HTR-8/SVneo (cell line): Measurements from ENCODE around the gene XDH.

ENCODE experiments used
- DNase-seq: peaks from one replicate; pipeline ENCODE4 v3.0.0; 2011; ENCODE audit warnings: low spot score, mixed read lengths; ENCODE audit not compliant: insufficient read length
- FAIRE-seq: peaks from 2 replicates; lab custom pipeline; 2011; peaks lifted over from hg19 to GRCh38; lab: Jason Lieb, UNC

Gene XDH

GRCh38 chr2:31404827-31405226 is 9.7 kb downstream of the XDH start:
- no peak for FAIRE-seq
- DNase-seq, result no peak

- DNase-seq, result no peak
- no peak for FAIRE-seq
These were observed 10.2 kb downstream of the XDH start for GRCh38 chr2:31404302-31404701.

DNA sequence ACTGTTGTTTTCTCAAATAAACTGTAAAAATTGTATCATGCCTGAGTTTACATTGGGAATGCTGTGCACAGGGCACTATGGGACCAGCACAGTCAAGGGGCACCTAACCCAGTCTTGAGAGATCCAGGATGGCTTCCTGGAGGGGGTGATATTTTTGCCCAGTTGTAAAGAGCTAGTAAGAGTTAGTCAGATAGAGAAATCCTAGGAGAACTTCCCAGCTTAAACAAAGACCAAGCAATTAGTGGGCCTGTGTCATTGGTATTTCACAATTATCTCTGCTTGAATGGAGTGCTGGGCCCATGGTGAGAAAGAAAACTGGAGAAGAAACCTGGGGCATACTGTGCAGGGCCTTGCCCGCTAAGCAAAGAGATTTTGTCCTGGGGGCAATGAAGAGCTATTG is 12.2 kb downstream of the XDH start:
- FAIRE-seq, result no peak
- DNase-seq, result no peak

DNA sequence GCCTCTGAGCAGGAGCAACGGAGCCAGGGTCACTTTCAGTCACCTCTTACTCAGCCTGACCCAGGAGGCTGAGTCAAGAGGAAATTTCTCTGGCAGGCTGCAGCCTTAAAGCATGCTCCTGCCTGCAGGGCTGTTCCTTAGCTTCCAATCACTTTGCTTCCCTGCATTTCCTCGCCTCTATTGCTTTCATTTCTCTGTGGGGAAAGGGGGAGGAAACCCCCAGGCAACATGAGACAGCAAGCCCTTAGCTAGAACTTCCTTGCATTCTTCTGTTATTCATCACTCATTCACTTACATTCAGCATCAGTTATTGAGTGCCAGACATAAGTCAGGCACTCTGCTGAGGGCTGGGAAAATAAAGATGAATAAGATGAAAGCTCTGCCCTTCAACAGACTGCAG is 13.0 kb downstream of the XDH start:
- DNase-seq (peak; percentile 73), FAIRE-seq (peak; percentile 94)

DNA sequence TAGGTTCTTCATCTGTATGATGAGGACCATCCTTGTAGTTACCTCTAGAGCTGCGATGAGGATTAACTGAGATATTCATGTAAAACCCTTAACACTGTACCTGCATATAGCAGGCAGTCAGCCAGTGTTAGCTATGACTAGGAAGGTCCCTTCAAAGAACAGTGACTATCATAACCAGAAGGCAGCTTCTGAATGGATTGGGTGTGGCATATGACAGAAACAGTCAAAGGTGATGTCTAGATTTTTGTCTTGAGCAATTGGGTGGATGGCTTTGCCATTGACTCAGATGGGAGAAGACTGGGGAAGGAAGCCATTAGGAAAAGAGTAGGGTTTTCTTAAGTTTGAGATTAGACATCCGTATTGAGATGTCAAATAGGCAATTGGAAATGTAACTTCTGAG is 15.7 kb downstream of the XDH start:
- DNase-seq (no peak), FAIRE-seq (no peak)

DNA sequence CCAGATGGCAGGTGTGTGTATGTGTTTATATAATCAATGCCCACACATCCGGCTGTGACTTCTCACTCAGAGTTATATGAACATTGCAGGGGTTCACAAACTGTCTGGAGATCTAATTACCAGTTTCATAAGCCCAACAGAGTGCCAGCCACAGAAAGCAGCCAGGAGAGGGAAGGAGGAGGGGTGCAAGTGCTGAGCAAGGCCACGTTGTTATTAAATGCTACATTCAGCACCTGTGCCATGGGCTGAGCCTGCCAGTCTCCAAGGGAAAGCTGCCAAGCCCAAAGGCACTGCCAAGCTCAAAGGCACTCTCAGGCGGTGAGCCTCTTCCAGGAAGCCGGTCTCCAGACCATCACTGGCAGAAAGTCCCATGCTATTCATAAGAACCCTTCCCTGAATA is 17.4 kb downstream of the XDH start:
- FAIRE-seq (no peak), DNase-seq (no peak)

DNA sequence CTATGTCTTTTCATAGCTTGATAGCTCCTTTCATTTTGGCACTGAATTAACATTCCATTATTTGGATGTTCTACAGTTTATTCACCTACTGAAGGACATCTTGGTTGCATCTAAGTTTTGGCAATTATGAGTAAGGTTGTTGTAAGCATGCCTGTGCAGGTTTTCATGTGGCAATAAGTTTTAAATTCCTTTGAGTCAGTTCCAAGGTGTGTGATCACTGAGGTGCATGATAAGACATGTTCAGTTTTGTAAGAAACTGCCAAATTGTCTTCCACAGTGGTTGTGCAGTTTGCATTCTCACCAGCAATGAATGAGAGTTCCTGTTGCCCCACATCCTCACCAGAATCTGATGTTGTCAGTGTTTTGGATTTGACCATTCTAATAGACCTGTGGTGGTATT is 24.2 kb downstream of the XDH start:
- no peak for FAIRE-seq
- no peak for DNase-seq

DNA sequence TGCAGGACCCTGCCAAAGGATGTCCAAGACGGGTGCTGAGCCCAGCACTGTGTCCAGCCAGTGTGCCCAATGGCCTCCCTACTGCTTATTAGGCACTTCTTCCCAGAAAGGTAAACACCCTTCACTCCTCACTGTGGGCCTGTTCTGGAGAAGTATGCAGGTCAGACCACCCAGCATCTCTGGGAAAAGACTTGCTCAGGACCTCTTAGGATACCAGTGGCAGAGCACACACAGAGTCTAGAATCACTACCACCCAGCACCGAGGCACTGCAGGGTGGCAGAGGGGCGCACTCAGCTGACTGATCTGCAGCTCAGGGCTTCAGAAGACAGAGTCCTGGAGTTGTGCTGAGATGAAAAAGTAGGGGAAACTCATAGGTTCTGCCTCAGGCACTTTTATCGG is 25.8 kb downstream of the XDH start:
- FAIRE-seq (no peak), DNase-seq (no peak)

GRCh38 chr2:31387850-31388249 is 26.7 kb downstream of the XDH start:
- DNase-seq (no peak), FAIRE-seq (no peak)

- no peak for FAIRE-seq
- DNase-seq, result no peak
These were observed 27.9 kb downstream of the XDH start for GRCh38 chr2:31386648-31387047.

DNA sequence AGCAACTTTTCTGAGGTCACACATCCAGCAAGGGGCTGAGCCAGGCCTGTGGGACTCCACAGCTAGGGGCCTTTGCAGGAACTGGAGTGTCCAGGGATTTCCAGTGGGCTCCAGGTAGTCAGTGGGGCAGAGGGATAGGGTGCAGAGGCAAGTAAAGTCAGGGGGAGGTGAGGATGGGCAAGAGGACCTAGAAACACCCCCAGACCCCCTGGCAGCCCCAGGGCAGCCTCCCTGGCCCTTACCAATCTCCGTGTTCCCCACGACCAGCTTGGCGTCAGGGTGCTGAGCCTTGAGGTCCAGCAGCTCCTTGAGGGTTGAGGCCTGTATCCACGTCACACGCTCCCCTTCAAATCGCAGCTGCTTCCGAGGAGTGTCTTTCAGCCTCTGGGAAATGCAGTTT is 28.4 kb downstream of the XDH start:
- DNase-seq (no peak), FAIRE-seq (no peak)

DNA sequence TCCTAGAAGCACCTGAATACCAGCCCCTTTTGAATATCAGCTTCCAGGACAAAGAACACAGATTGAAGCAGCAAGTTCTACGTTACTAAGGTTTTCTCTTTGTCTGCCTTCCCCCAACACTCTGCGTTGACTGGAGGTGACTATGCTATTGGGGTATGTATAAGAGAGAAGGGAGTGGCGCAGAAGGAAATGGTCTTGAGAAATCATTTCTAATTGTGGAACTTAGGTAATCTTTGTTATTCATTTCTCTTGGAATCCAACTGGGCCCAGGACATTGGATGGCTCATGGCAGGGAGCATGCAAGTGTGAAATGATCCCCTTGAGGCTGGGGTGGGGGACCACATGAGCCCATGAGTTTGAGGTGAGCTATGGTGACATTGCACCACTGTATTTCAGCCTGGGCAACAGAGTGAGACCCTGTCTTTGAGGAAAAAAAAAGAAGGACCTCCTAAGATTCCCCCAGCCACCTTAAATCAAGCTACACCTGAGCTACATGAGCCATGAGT is 29.7 kb downstream of the XDH start:
- DNase-seq (peak; percentile 46), FAIRE-seq (peak; percentile 68)

DNA sequence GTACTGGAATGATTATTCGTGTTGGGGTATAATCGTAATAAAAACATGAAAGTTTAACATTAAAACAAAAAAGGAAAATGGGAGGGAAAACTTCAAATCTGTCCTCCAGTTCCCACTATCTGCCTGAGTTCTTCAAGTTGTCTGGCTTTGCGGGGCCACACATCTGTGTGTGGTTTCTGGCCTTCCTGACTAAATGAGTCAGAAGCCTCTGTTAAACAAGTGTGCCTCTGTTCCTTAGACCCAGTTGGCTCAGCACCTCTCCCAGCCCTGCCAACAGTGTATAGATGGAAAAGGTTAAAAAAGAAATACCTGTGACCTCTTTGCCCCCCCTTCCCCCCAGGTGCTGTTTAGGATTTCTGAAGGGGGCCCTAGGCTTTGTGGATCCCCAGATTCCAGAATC is 30.2 kb downstream of the XDH start:
- peak; percentile 50 for DNase-seq
- FAIRE-seq, result peak; percentile 38

GRCh38 chr2:31383471-31384153 is 30.9 kb downstream of the XDH start:
- FAIRE-seq (no peak), DNase-seq (no peak)

DNA sequence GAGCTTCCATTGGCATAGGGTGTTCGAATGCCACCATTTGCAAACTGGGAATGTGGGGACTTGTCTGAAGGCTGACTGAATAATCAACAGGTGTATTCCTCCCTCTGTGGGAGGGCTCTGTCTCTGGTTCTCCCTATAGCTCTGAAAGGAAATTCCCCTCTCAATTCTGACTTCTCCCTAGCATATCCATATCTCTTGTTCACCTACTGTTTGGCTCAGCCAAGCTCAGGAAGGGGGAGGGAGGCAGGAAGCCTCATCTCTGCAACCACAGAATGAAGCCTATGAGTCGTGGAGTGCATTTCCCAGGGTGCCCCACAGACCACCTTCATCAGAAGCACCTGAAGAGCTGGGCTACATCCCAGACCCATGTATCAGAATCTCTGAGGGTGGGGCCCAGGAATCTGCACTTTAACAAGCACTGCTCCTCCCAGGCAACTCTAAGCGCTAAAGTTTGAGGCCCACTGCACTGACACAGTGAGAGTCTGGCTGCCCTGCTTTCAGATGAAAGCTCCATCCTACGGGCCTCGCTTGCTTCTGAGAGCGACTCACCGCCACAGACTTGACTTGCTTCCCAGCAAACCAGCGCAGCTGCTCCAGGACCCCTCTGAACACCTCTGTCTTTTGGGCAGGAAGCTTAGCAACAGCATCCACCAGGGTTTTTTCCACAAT is 32.0 kb downstream of the XDH start:
- DNase-seq (no peak), FAIRE-seq (no peak)

- FAIRE-seq (no peak), DNase-seq (no peak)
These were observed 32.9 kb downstream of the XDH start for GRCh38 chr2:31381601-31382000.

DNA sequence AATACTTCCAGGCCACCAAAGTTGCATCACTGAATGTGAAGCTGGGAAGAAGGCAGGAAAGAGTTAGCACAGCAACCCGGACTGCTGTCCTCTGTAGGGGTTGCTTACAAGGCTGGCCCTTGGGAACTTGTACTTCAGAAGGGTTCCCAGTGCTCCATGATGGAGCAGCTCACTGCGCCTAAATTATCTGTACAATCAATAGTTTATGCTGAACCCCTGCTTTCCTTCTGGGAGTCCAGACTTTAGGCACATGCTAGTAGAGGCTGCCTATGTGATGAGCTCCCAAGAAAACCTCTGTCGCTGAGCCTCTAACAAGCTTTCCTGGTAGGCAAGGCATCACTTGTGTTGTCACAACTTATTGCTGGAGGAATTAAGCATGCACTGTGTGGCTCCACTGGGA is 34.3 kb downstream of the XDH start:
- DNase-seq (no peak), FAIRE-seq (no peak)

GRCh38 chr2:31379747-31380146 is 34.8 kb downstream of the XDH start:
- FAIRE-seq (no peak), DNase-seq (no peak)

DNA sequence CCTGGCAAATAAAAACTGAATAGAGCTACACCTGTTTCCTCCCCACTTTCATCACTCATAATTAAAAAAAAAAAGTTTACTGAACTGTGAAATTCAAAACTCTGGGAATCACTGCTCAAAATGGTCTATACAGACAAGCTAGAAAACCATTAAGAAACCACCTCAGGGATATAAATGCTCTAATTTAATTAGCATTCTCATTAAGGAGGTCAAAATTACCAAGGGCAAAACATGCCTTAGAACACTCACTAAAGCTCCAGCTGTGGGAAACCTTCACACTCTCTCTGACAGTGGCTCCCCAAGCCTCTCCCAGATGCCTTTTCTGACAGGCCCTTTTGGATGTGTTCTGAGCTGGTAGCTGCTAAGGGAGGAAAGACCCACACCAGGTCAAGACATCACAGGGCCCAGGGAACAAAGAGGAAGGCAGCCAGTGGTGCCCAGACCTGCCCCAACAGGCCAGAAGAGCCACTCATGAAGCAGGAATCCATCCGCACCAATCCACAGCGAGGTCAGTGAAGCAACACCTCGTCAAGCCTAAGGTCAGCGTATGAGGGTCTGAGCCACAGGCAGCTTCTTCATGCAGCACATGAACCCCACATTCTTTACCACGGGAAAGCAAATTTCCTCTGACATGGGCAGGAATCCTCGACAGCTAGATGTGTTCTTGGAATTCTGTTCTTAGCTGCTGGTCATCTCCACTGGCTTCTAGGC is 35.6 kb downstream of the XDH start:
- FAIRE-seq, result no peak
- DNase-seq, result no peak

DNA sequence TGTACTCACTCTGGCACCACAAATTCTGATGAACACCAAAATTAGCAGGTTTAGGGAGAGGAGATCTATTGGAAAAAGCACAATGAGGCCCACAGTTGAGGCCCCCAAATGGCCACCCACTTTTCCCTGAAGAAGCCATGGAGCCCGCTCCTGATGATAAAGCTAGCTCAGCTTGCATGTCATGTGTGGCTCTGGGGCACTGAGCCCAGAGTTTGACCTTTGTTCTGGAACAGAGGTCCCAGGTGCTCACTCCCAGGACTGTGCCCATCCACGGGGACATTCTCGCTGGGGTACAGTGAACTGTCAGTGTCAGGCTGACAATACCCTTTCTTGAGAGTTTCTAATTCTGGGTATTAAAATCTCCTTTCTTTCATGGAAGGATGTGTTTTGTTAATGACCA is 36.2 kb downstream of the XDH start:
- FAIRE-seq (no peak), DNase-seq (no peak)

- FAIRE-seq, result no peak
These were observed 41.4 kb downstream of the XDH start for GRCh38 chr2:31373127-31373526.

More at GRCh38 chr2:31373127-31373526, 41.4 kb downstream of the XDH start:
- no peak for DNase-seq
